SK-N-SH treated with all-trans-retinoic acid at 6 μM for 48 hours (cell line): ENCODE results near the gene IFNG-AS1.

ENCODE experiments used
- ARNTL ChIP-seq: fragments of 450-650 bp; formaldehyde crosslinking; IDR thresholded peaks from 2 replicates; pipeline ENCODE4 v1.5.0; 2020; ENCODE audit warnings: low read depth, mild to moderate bottlenecking, moderate library complexity, borderline replicate concordance
- BACH2 ChIP-seq: fragments of 250-450 bp; sonication (Bioruptor Pico); IDR thresholded peaks from 2 replicates; pipeline ENCODE4 v1.9.0; 2021; ENCODE audit warnings: mild to moderate bottlenecking, borderline replicate concordance
- CSDC2 ChIP-seq: fragments of 250-450 bp; sonication (Bioruptor Pico); IDR thresholded peaks from 2 replicates; pipeline ENCODE4 v1.5.0; 2020; ENCODE audit warnings: mild to moderate bottlenecking, moderate library complexity
- CSRNP3 ChIP-seq: fragments of 250-450 bp; sonication (Bioruptor Pico); IDR thresholded peaks from 2 replicates; pipeline ENCODE4 v1.5.1; 2021; ENCODE audit warnings: mild to moderate bottlenecking, moderate library complexity
- ISL1 ChIP-seq: fragments of 250-450 bp; sonication (Bioruptor Pico); IDR thresholded peaks from 2 replicates; pipeline ENCODE4 v2.1.2; 2022; ENCODE audit warnings: mild to moderate bottlenecking, moderate library complexity
- TCF4 ChIP-seq: fragments of 250-450 bp; sonication (Bioruptor Pico); IDR thresholded peaks from 2 replicates; pipeline ENCODE4 v1.8.0; 2021; ENCODE audit warnings: mild to moderate bottlenecking, moderate library complexity, borderline replicate concordance
- ZFP30 ChIP-seq: fragments of 450-650 bp; formaldehyde crosslinking; IDR thresholded peaks from 2 replicates; pipeline ENCODE4 v1.5.0; 2022; ENCODE audit warnings: mild to moderate bottlenecking, moderate library complexity
- ZNF565 ChIP-seq: fragments of 450-650 bp; formaldehyde crosslinking; conservative IDR thresholded peaks from 2 replicates; pipeline ENCODE4 v1.5.0; 2020; ENCODE audit warnings: low read depth, mild to moderate bottlenecking, moderate library complexity
- ZNF70 ChIP-seq: fragments of 450-650 bp; formaldehyde crosslinking; IDR thresholded peaks from 2 replicates; pipeline ENCODE4 v1.5.0; 2020; ENCODE audit warnings: mild to moderate bottlenecking, moderate library complexity
- ZNF8 ChIP-seq: fragments of 450-650 bp; formaldehyde crosslinking; IDR thresholded peaks from 2 replicates; pipeline ENCODE4 v1.5.0; 2020; ENCODE audit warnings: mild to moderate bottlenecking, moderate library complexity
- TF ChIP-seq, protein P1 (sequence below): fragments of 250-450 bp; sonication (Bioruptor Pico); IDR thresholded peaks from 2 replicates; pipeline ENCODE4 v1.8.0; 2021; ENCODE audit warnings: low read depth, mild to moderate bottlenecking, moderate library complexity, borderline replicate concordance
- TF ChIP-seq, protein P2 (sequence below): fragments of 250-450 bp; sonication (Bioruptor Pico); IDR thresholded peaks from 2 replicates; pipeline ENCODE4 v1.5.1; 2020; ENCODE audit warnings: low read depth, mild to moderate bottlenecking, moderate library complexity

- TF ChIP-seq ZNF565 (CRISPR knock-in tag): no peak
- TF ChIP-seq BACH2 (CRISPR knock-in tag): no peak
- TF ChIP-seq TCF4 (CRISPR knock-in tag): no peak
- TF ChIP-seq, protein P1, sequence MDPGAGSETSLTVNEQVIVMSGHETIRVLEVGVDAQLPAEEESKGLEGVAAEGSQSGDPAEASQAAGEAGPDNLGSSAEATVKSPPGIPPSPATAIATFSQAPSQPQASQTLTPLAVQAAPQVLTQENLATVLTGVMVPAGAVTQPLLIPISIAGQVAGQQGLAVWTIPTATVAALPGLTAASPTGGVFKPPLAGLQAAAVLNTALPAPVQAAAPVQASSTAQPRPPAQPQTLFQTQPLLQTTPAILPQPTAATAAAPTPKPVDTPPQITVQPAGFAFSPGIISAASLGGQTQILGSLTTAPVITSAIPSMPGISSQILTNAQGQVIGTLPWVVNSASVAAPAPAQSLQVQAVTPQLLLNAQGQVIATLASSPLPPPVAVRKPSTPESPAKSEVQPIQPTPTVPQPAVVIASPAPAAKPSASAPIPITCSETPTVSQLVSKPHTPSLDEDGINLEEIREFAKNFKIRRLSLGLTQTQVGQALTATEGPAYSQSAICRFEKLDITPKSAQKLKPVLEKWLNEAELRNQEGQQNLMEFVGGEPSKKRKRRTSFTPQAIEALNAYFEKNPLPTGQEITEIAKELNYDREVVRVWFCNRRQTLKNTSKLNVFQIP (CRISPR knock-in tag): no peak
- TF ChIP-seq ISL1 (CRISPR knock-in tag): no peak
- TF ChIP-seq ZNF70 (CRISPR knock-in tag): no peak
- no peak for TF ChIP-seq CSRNP3 (CRISPR knock-in tag)
- TF ChIP-seq CSDC2: no peak
- TF ChIP-seq, protein P2, sequence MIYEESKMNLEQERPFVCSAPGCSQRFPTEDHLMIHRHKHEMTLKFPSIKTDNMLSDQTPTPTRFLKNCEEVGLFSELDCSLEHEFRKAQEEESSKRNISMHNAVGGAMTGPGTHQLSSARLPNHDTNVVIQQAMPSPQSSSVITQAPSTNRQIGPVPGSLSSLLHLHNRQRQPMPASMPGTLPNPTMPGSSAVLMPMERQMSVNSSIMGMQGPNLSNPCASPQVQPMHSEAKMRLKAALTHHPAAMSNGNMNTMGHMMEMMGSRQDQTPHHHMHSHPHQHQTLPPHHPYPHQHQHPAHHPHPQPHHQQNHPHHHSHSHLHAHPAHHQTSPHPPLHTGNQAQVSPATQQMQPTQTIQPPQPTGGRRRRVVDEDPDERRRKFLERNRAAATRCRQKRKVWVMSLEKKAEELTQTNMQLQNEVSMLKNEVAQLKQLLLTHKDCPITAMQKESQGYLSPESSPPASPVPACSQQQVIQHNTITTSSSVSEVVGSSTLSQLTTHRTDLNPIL (CRISPR knock-in tag): no peak
- TF ChIP-seq ZNF8 (CRISPR knock-in tag): no peak
- TF ChIP-seq ZFP30 (CRISPR knock-in tag): no peak
- TF ChIP-seq ARNTL (CRISPR knock-in tag): no peak
Observed at GRCh38 chr12:67982164-67982563, 7.1 kb upstream of the IFNG-AS1 start.
